SJCRH30 (cell line): ENCODE results near the gene ZNF76. TPM values are rescaled to one million over a fixed set of nuclear protein-coding genes. Genes with fewer than 3 reads are reported as not detected.
A peak's percentile ranks its signal among the peaks of the same experiment; 100 is the strongest.

ENCODE experiments used
- DNase-seq, 2 experiments: peaks; one replicate each; pipeline ENCODE4 v3.0.0-alpha.2; 2015 to 2020
- H3K27ac ChIP-seq: fragments of 250-450 bp; sonication (Bioruptor Pico); 2 replicates; pipeline ENCODE4 v1.5.1; 2020; ENCODE audit warnings: mild to moderate bottlenecking, moderate library complexity
- H3K27me3 ChIP-seq: fragments of 250-450 bp; sonication (Bioruptor Pico); 2 replicates; pipeline ENCODE4 v1.5.1; 2020; ENCODE audit warnings: mild to moderate bottlenecking, moderate library complexity
- H3K36me3 ChIP-seq: fragments of 250-450 bp; sonication (Bioruptor Pico); 2 replicates; pipeline ENCODE4 v1.5.1; 2020; ENCODE audit warnings: mild to moderate bottlenecking, moderate library complexity
- H3K4me1 ChIP-seq: fragments of 250-450 bp; sonication (Bioruptor Pico); 2 replicates; pipeline ENCODE4 v1.5.1; 2020; ENCODE audit warnings: mild to moderate bottlenecking, moderate library complexity
- H3K4me3 ChIP-seq: fragments of 250-450 bp; sonication (Bioruptor Pico); 2 replicates; pipeline ENCODE4 v1.5.1; 2020; ENCODE audit warnings: mild to moderate bottlenecking, moderate library complexity
- H3K9me3 ChIP-seq: fragments of 250-450 bp; sonication (Bioruptor Pico); replicated peaks from 2 replicates; pipeline ENCODE4 v1.5.1; 2020; ENCODE audit warnings: mild to moderate bottlenecking, moderate library complexity
- total RNA-seq: library from RNA; depleted of rRNA; stranded (reverse); fragments of >200 nt; shearing (Covaris generic); gene quantifications from 2 replicates; pipeline ENCODE4 v1.2.3, GENCODE V29; 2014; rRNA removed

ZNF76 gene
- total RNA-seq: 8.2 and 8.3 TPM in 2 replicates

- DNase-seq: peak; percentile 97
- H3K27me3 ChIP-seq: no peaks in the 10 kb centered on the region
- H3K4me3 ChIP-seq: peak within 1 kb of the TSS; percentile 73
- peak within 1 kb of the TSS; percentile 81 for H3K27ac ChIP-seq
- no peaks in the 10 kb centered on the region for H3K9me3 ChIP-seq
- H3K36me3 ChIP-seq: no peaks in the 10 kb centered on the region
- no peaks in the 10 kb centered on the region; the same call in 1 of the 2 replicates for H3K4me1 ChIP-seq
These were observed at the start of gene ZNF76 for GRCh38 chr6:35259194-35259947. TSS of gene ZNF76 (plus strand) at chr6:35259735. CDS start at chr6:35281152, 21,417 bp downstream.

- no peaks in the 10 kb centered on the region for H3K9me3 ChIP-seq
- H3K4me1 ChIP-seq: peaks cover 17% of the 10 kb centered on the region
- DNase-seq: no peak
- H3K27me3 ChIP-seq: peaks cover 11% of the 10 kb centered on the region
- H3K4me3 ChIP-seq: peak overlapping the region; percentile 62
- no peak overlapping the region for H3K27ac ChIP-seq
- H3K36me3 ChIP-seq: no peaks in the 10 kb centered on the region
These were observed 46.2 kb upstream of the ZNF76 start for GRCh38 chr6:35213298-35213791.

- Histone ChIP-seq H3K27me3 (peaks cover 11% of the 10 kb centered on the region), H3K4me1 (peaks cover 17% of the 10 kb centered on the region), H3K9me3 (no peaks in the 10 kb centered on the region), H3K4me3 (peak within 1 kb of the TSS; percentile 62), H3K27ac (no peak within 1 kb of the TSS), H3K36me3 (no peaks in the 10 kb centered on the region)
- DNase-seq: peak; percentile 52 to 55
These were observed 45.4 kb upstream of the ZNF76 start, which contains the start of gene SCUBE3 for GRCh38 chr6:35213824-35214756. TSS of gene SCUBE3 (plus strand) at chr6:35213956. CDS start at chr6:35214419, 463 bp downstream.

DNA sequence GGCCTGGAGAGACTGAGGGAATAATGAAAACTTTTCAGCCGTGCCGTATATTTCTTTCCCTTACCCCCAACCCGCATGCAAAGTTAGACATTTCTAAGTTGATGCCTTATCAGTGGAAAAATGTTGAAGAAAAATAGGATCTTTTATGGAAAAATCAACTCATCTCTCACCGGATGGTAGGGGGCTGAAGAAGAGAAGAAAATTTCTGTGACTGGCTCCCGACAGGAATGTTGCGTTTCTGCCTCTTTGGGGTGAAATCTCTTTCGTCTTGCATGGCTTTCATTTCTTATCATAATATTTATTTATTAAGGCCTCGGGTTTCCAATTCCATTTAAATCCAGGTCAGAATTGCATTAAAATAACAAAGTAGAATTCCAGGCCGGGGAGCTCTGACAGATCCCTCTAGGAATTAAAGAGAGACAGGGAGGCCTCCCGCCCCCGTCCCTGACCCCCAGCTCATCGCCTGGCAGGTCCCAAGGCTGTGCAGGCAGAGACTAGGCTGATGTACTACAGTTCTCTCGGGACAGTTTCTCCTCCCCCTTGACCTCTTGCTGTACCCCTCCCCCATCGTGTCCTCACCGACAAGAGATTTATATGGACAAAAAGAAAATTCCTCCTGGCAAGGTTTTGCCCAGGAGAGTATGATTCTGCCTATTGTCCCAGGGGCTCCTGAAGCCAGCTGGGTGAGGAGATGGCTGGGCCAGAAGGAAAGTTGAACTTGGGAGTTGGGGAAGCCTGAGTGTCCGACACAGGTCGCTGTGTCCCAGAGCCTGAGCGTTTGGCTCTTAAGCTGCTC is 44.5 kb upstream of the ZNF76 start:
- DNase-seq: no peak
- peak overlapping the region; percentile 62 for H3K4me3 ChIP-seq
- no peaks in the 10 kb centered on the region for H3K9me3 ChIP-seq
- H3K36me3 ChIP-seq: no peaks in the 10 kb centered on the region
- H3K27ac ChIP-seq: no peak overlapping the region
- peaks cover 11% of the 10 kb centered on the region for H3K27me3 ChIP-seq
- H3K4me1 ChIP-seq: peaks cover 20% of the 10 kb centered on the region

- DNase-seq: no peak
- no peak overlapping the region for H3K4me3 ChIP-seq
- peaks cover 25% of the 10 kb centered on the region for H3K4me1 ChIP-seq
- H3K36me3 ChIP-seq: no peaks in the 10 kb centered on the region
- no peak overlapping the region for H3K27ac ChIP-seq
- no peaks in the 10 kb centered on the region for H3K9me3 ChIP-seq
- H3K27me3 ChIP-seq: peaks cover 11% of the 10 kb centered on the region
These were observed 43.7 kb upstream of the ZNF76 start for GRCh38 chr6:35215665-35216411.

- Histone ChIP-seq H3K4me3 (no peak overlapping the region), H3K4me1 (peaks cover 25% of the 10 kb centered on the region), H3K27ac (no peak overlapping the region), H3K27me3 (peaks cover 11% of the 10 kb centered on the region), H3K9me3 (no peaks in the 10 kb centered on the region), H3K36me3 (no peaks in the 10 kb centered on the region)
- DNase-seq: no peak
These were observed 43.2 kb upstream of the ZNF76 start for GRCh38 chr6:35216412-35216732.

DNA sequence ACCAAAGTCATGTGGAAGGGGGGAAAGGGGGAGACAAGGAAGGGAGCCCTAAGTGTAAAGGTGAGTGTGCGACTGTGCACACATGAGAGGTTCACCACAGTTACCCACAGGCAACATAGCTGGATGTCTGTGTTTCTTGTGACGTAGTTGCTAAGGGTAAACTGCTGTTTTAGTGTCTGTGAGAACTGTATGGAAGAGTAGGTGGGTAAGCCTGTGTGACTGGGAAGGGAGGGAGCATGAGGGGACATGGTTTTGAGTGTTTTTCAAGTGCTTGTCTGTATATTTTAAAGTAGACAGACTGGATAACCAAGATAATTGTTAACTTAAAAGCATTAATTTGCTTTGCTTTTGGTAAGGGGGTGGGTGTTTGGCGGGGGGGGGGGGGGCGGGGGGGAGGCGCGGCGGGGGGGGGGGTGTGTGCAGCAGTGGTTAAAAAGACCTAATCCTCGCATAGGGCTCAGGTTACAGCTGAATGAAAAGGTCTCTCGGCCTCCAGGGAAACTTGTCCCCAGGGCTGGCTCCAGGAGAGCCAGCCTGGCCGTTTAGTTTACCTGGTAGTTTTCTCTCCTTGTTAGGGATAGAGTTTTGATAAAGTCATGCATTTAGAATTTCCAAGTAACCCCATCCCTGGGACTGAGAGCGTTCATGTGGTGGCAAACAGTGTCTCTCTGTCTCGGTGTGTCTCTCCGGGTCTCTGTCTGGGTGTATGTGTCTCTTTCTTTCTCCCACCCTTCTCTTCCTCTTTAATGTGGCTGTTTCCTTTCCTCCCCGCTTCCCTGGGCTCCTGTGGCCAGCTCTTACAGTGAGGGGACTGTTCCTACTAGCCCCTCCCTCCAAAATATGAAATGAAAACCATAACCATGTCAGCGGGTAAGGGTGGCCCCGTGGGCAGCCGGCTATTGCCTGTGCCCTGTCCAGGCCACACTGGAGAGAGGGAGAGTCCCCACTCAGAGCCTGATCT is 42.4 kb upstream of the ZNF76 start:
- no peak overlapping the region for H3K27ac ChIP-seq
- H3K9me3 ChIP-seq: no peaks in the 10 kb centered on the region
- H3K4me3 ChIP-seq: 0 out of 2 replicates have a peak overlapping the region, but pooled peaks have one; percentile 7
- H3K27me3 ChIP-seq: peaks cover 11% of the 10 kb centered on the region
- DNase-seq: peak in 1 of 2 experiments; percentile 57
- peaks cover 25% of the 10 kb centered on the region for H3K4me1 ChIP-seq
- no peaks in the 10 kb centered on the region for H3K36me3 ChIP-seq

DNA sequence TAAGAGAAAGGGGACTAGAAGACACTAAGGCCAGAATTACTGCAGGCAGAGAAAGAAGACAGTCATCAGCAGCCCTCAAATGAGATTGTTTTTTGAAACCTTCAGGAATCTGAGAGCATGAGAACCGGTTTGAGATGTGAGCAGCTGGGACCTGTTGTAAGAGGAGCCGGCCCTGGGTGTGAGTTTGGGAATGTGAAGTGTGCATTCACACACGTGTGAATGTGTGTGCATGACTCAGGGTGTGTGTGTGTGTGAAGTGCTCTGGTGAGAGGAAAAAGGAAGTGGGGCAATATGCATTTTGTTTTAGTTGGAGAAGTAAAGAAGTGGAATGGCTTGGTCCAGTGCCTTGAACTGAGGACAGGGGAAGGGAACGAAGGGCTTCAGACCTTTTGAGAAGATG is 41.5 kb upstream of the ZNF76 start:
- peaks cover 7% of the 10 kb centered on the region for H3K27me3 ChIP-seq

GRCh38 chr6:35218456-35218855 is 41.1 kb upstream of the ZNF76 start:
- no peak for DNase-seq
- Histone ChIP-seq H3K27ac (no peak overlapping the region), H3K9me3 (no peaks in the 10 kb centered on the region), H3K4me3 (no peak overlapping the region), H3K27me3 (peaks cover 7% of the 10 kb centered on the region; the same call in 1 of the 2 replicates), H3K4me1 (peaks cover 25% of the 10 kb centered on the region), H3K36me3 (no peaks in the 10 kb centered on the region)

More for the DNA sequence above, 41.5 kb upstream of the ZNF76 start:
- Histone ChIP-seq H3K4me3 (no peak overlapping the region), H3K36me3 (no peaks in the 10 kb centered on the region), H3K9me3 (no peaks in the 10 kb centered on the region), H3K27ac (no peak overlapping the region), H3K4me1 (peaks cover 25% of the 10 kb centered on the region)
- DNase-seq: peak in 1 of 2 experiments; percentile 30

GRCh38 chr6:35219683-35220326 is 39.7 kb upstream of the ZNF76 start:
- Histone ChIP-seq H3K27me3 (peaks cover 4% of the 10 kb centered on the region; the same call in 1 of the 2 replicates), H3K9me3 (no peaks in the 10 kb centered on the region), H3K36me3 (no peaks in the 10 kb centered on the region), H3K4me1 (peaks cover 25% of the 10 kb centered on the region), H3K4me3 (no peak overlapping the region), H3K27ac (no peak overlapping the region)
- no peak for DNase-seq

GRCh38 chr6:35220711-35221110 is 38.8 kb upstream of the ZNF76 start:
- DNase-seq: peak in 1 of 2 experiments; percentile 32
- H3K9me3 ChIP-seq: no peaks in the 10 kb centered on the region
- H3K4me3 ChIP-seq: no peak overlapping the region
- H3K27ac ChIP-seq: no peak overlapping the region
- peaks cover 23% of the 10 kb centered on the region for H3K4me1 ChIP-seq
- H3K27me3 ChIP-seq: no peaks in the 10 kb centered on the region
- H3K36me3 ChIP-seq: no peaks in the 10 kb centered on the region

GRCh38 chr6:35223396-35223795 is 36.1 kb upstream of the ZNF76 start:
- Histone ChIP-seq H3K36me3 (no peaks in the 10 kb centered on the region), H3K9me3 (no peaks in the 10 kb centered on the region), H3K27me3 (no peaks in the 10 kb centered on the region), H3K4me1 (peaks cover 8% of the 10 kb centered on the region; the same call in 1 of the 2 replicates), H3K4me3 (no peak overlapping the region), H3K27ac (no peak overlapping the region)
- DNase-seq: no peak
